Kidney (tissue), 14 donors: ENCODE results near the gene CCDC187. TPM values are rescaled to one million over a fixed set of nuclear protein-coding genes. Genes with fewer than 3 reads are reported as not detected.
A peak's percentile ranks its signal among the peaks of the same experiment; 100 is the strongest.

Experiments
- DNase-seq, 5 donors: peaks; one replicate each; pipeline ENCODE4 v3.0.0-alpha.2; 2013 to 2020
- FAIRE-seq: peaks from 2 replicates; lab custom pipeline; 2012; peaks lifted over from hg19 to GRCh38; lab: Jason Lieb, UNC
- H3K27ac ChIP-seq, 2 donors: one replicate each; pipeline ENCODE4 v1.7.0; 2013; ENCODE audit warnings: low read depth in 2 of 2, low read length in 2 of 2, inconsistent platforms in 1 of 2
- H3K27me3 ChIP-seq: one replicate; pipeline ENCODE4 v1.7.1; 2013; ENCODE audit warnings: low read length, inconsistent platforms; ENCODE audit not compliant: control insufficient read depth, insufficient read depth
- H3K36me3 ChIP-seq, 3 donors: one replicate each; pipeline versions ENCODE4 v1.7.0 to v1.7.1; 2013; ENCODE audit warnings: low read length in 3 of 3, control low read depth in 1 of 3, inconsistent platforms in 1 of 3; ENCODE audit not compliant: insufficient read depth in 3 of 3, control insufficient read depth in 2 of 3
- H3K4me1 ChIP-seq, 3 donors: one replicate each; pipeline versions ENCODE4 v1.7.0 to v1.7.1; 2013; ENCODE audit warnings: low read length in 3 of 3, inconsistent platforms in 1 of 3, low read depth in 1 of 3; ENCODE audit not compliant: control insufficient read depth in 2 of 3, insufficient read depth in 2 of 3
- H3K4me3 ChIP-seq, 3 donors: one replicate each; pipeline versions ENCODE4 v1.7.0 to v1.8.1; 2013; ENCODE audit warnings: low read length in 3 of 3, control low read depth in 1 of 3, inconsistent platforms in 1 of 3
- H3K9ac ChIP-seq, 3 donors: one replicate each; pipeline versions ENCODE4 v1.7.0 to v1.7.1; 2013; ENCODE audit warnings: low read length in 3 of 3, control low read depth in 1 of 3, inconsistent platforms in 1 of 3
- H3K9me3 ChIP-seq, 3 donors: one replicate each; pipeline versions ENCODE4 v1.7.0 to v1.7.1; 2013; ENCODE audit warnings: low read length in 3 of 3, control low read depth in 1 of 3, inconsistent platforms in 1 of 3; ENCODE audit not compliant: control insufficient read depth in 2 of 3, insufficient read depth in 1 of 3
- intact Hi-C: fragments of 100-400 bp; cut with DNase I; formaldehyde crosslinking; loops from one replicate; pipeline ENCODE4 v1.11.1; 2022
- polyA plus RNA-seq: library from polyadenylated mRNA; stranded (reverse); fragments of 350-450 nt; fragmentation: Illumina TruSeq; extraction: RNeasy Lipid Tissue Mini Kit (QIAGEN cat#74804); gene quantifications from one replicate; pipeline ENCODE4 v1.2.3, GENCODE V29; 2014; ENCODE audit warnings: low read depth, low replicate concordance; ENCODE audit not compliant: insufficient read depth
- total RNA-seq: library from RNA; stranded (reverse); fragmentation: NEBNext Ultra II Directional; extraction: Animal tissue kit (Norgen Biotek cat#: 25700); gene quantifications from one replicate; pipeline ENCODE4 v1.2.1, GENCODE V29; 2021
- TF ChIP-seq, protein P1 (sequence below): IDR thresholded peaks from 3 replicates; pipeline ENCODE4 v1.5.1; 2012; ENCODE audit warnings: mild to moderate bottlenecking, moderate library complexity, borderline replicate concordance; ENCODE audit not compliant: insufficient read depth; ENCODE audit errors: extremely low read depth
- donor health status: control.
- donor health status: control.
- donor health status: control.
- donor health status: control.
- donor health status: control.
- donor health status: DM: yes; HTN: yes; CAD: no.
- donor health status: Normal renal cell carcinoma (clear cell type).

CCDC187 gene
- total and polyA plus RNA-seq, 2 donors from 2014 or later = 0.84 to 2.3 TPM

GRCh38 chr9:136258299-136258625 lies 45.6 kb downstream of the CCDC187 start:
- no peaks in the 10 kb centered on the region for H3K27me3 ChIP-seq

GRCh38 chr9:136257381-136258298 lies 46.3 kb downstream of the CCDC187 start:
- H3K4me3 ChIP-seq = no peak overlapping the region
- no peak overlapping the region for H3K9ac ChIP-seq
- H3K27ac ChIP-seq = no peak overlapping the region
- DNase-seq = peak in 1 of 5 donors; percentile 59
- no peaks in the 10 kb centered on the region for H3K27me3 ChIP-seq
- no peaks in the 10 kb centered on the region for H3K4me1 ChIP-seq
- intact Hi-C loops = no loop called here
- no peak for FAIRE-seq
- TF ChIP-seq, protein P1, sequence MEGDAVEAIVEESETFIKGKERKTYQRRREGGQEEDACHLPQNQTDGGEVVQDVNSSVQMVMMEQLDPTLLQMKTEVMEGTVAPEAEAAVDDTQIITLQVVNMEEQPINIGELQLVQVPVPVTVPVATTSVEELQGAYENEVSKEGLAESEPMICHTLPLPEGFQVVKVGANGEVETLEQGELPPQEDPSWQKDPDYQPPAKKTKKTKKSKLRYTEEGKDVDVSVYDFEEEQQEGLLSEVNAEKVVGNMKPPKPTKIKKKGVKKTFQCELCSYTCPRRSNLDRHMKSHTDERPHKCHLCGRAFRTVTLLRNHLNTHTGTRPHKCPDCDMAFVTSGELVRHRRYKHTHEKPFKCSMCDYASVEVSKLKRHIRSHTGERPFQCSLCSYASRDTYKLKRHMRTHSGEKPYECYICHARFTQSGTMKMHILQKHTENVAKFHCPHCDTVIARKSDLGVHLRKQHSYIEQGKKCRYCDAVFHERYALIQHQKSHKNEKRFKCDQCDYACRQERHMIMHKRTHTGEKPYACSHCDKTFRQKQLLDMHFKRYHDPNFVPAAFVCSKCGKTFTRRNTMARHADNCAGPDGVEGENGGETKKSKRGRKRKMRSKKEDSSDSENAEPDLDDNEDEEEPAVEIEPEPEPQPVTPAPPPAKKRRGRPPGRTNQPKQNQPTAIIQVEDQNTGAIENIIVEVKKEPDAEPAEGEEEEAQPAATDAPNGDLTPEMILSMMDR = no peak
- H3K9me3 ChIP-seq = no peaks in the 10 kb centered on the region
- H3K36me3 ChIP-seq = no peaks in the 10 kb centered on the region

More at GRCh38 chr9:136258299-136258625, 45.6 kb downstream of the CCDC187 start:
- no peaks in the 10 kb centered on the region for H3K4me1 ChIP-seq
- H3K36me3 ChIP-seq = no peaks in the 10 kb centered on the region
- DNase-seq (peak in 1 of 5 donors; percentile 58), FAIRE-seq (no peak)
- H3K4me3 ChIP-seq = no peak overlapping the region
- H3K27ac ChIP-seq = no peak overlapping the region
- TF ChIP-seq, protein P1 = no peak
- no peaks in the 10 kb centered on the region for H3K9me3 ChIP-seq
- no peak overlapping the region for H3K9ac ChIP-seq
- intact Hi-C loops = no loop called here

GRCh38 chr9:136255896-136256890 lies 47.7 kb downstream of the CCDC187 start:
- H3K27ac ChIP-seq = no peak overlapping the region
- DNase-seq (peak in 3 of 5 donors; percentile 18 to 58 (median 24)), FAIRE-seq (no peak)
- H3K4me1 ChIP-seq = no peaks in the 10 kb centered on the region
- H3K27me3 ChIP-seq = no peaks in the 10 kb centered on the region
- H3K9me3 ChIP-seq = no peaks in the 10 kb centered on the region
- TF ChIP-seq, protein P1 = no peak
- no peaks in the 10 kb centered on the region for H3K36me3 ChIP-seq
- no peak overlapping the region for H3K4me3 ChIP-seq
- intact Hi-C loops = no loop called here
- no peak overlapping the region for H3K9ac ChIP-seq
